NCI-H2196 (cell line): Measurements from ENCODE around the gene PSAT1.
"Not testable (repeated sequence)": the region's sequence is repeated elsewhere in the genome, so short reads cannot be mapped to it uniquely, and the experiment has no call there.

ENCODE experiments used
- DNase-seq: peaks from one replicate; lab custom pipeline; 2025; ENCODE audit not compliant: unreplicated experiment; lab: John Stamatoyannopoulos, UW

PSAT1 gene

DNA sequence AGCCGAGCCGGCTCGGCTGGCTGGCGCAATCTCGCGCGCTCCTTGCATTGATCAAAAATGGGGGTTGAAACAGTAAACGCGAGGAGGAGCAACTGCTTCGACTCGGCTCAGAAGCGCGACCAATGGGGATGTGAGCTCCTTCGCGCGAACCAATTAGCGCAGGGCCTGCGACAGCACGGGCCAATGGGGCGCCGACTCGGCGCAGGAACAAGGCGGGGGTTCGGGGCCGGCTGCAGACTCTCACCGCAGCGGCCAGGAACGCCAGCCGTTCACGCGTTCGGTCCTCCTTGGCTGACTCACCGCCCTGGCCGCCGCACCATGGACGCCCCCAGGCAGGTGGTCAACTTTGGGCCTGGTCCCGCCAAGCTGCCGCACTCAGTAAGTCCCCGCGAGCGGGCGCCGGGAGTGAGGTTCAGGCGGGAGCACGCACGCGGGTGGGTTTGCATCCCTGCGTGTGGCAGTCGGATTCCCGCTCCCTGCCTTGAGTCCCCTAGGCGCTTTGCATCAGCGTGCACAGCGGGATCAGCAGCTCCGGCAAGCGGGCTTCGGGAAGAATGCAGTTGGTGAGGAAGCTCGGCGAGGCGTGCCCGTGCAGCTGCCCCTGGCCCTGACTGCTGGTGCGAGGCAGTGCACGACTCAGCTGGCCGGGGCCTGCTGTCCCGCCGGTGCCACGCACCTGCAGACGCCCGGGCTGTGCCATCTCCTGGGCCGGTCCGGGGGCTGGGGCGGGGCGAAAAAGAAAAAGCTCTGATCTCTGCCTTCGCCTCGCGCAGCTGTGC is at the start of gene PSAT1:
TSS of gene PSAT1 (plus strand) at position 233 of the 779 bp plus-strand sequence. CDS start at position 319, 86 bp downstream.
- DNase-seq, result peak; percentile 95

DNA sequence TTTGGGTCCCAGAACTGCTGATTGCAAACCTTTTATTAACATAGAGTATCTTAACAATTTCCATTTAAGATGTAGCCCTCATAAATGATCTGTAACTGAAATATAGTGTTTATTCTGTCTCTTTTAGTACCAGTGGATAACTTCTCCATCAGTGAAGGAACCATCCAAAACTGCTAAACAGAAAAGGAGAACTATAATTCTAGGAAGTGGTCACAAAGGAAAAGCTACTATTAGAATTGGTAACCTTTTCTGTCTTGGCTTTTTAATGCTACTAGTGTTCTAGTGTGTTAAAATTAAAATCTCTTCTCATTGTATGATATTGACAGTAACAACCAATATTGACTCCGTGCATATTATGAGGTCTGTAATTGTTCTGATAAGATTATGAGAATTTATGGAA is 48.3 kb upstream of the PSAT1 start:
- no peak for DNase-seq

GRCh38 chr9:78249542-78249941 is 47.4 kb upstream of the PSAT1 start:
- no peak for DNase-seq

GRCh38 chr9:78252616-78253015 is 44.3 kb upstream of the PSAT1 start:
- no peak for DNase-seq

- DNase-seq, result no peak
Measured at GRCh38 chr9:78253285-78253684, 43.6 kb upstream of the PSAT1 start.

DNA sequence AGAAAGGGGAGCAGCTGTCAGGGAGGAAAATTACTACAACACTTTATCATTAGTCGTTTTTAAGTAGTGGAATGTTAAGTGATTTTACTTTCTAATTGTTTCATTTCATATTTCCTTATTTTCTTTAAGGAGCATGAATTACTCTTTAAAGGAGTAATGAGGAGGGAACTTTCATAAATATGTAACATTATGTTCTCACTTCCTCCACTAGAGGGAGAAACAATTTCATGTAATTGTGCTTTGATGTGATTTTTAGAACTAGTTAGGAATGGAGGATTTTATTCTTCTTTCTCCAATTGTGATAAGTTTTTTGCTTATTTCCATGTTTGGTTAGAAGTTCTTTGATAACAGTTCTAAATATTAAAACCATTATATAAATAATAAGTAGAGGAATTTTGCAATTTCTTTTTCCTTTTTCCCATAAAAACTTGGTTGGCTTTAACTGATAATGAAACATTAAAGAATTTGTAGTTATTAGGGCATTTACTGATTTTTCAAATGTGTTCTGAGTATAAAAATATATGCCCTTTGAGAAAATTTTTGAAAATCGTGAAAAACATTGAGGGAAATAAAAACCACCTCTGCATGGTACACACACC is 35.4 kb upstream of the PSAT1 start:
- DNase-seq, result peak; percentile 36

- no peak for DNase-seq
Measured at GRCh38 chr9:78262655-78263054, 34.3 kb upstream of the PSAT1 start.

DNA sequence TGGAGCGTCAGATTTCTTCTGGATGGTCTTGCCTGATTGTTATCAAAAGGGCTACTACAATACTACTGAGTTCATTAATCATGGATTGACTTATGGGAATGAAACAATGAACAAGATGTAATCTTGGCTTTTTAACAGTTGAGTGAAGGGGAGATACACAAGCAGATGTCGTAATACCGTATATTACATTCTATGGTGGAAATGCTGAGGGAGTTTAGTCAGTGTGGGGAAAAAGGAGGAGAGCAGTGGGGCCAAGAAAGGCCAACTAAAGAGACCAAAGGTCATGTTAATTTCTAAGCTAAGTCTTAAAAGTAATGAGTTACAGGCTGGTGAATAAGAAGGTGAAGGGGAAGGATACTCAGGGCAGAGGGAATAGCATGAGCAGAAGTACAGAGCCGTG is 29.0 kb upstream of the PSAT1 start:
- DNase-seq, result no peak

DNA sequence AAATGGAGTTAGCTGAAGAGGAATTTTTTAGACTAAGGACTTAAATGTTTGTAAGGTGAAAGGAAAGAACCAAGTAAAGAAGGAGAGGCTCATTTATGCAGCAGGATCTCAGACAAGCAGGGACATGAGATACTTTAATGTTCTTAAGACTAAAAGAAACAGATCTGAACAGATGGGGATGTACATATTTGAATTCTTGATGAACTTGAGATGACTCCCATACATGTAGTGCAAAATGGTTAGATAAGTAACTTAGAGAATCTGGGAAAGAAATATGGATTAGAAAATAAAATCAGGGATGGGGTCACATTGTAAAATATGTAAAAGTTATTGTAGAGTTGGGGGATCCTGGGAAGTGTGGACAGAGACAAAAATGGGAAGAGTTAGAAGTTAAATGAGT is 27.1 kb upstream of the PSAT1 start:
- no peak for DNase-seq

DNA sequence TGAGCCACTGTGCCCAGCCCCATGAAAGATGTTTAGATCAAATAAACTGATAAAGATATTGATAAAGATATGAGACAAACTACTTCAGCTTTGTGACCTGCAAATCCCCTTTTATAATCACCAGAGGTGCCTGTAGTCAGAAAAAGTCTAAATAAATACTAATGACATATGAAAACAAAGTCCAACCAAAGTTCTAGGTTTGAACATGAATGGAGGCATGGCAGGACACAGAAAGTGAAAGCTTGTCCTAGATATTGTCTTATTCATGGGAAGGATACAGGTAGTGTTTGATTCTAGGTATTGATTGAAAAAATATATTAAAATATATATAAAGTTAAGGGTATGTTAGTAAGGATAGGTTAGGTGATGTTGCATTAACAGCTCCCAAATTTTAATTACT is 24.6 kb upstream of the PSAT1 start:
- DNase-seq, result no peak

DNA sequence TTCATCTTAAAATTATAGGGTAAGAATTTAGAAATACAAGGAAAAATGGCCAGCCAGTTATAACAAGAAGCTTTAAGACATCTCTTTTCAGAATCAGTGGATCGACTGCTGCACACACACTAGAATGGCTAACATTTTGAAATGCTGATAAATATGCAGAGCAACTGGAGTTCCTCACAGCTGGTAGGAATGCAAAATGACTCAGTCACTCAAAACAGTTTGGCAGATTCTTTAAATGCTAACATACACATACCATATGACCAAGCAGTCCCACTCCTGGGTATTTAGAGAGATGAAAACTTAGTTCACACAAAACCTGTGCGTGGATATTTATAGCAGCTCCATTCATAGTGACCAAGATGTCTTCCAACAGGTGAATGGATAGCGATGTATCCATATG is 23.2 kb upstream of the PSAT1 start:
- DNase-seq, result no peak

DNA sequence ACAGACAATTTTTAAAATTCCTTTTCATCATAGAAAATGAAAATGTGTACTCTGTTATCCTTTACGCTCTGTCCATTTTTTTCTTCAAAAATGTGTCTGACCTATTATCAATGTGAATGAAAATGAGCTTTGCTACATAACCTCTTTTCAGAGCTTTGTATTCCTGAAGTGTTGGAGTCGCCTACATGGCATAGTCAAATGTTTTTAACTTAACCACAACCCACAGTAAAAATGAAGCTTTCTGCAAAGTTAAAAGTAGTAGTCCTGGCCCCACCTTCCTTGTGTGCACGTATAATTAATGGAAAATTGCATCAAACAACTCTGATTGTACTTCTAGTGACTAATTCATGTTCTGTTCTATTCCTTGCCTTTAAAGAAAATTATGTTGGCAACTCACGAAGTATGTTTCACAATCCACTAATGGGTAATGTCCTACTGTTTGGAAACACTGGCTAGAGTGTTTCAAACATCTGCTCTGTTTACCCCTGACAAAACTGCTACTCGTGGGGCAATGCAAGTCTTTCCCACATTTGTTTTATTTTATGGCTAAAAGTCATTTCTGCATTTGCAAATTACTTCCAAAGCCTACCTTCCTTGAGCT is 18.6 kb upstream of the PSAT1 start:
- no peak for DNase-seq

- DNase-seq, result no peak
Measured at GRCh38 chr9:78278801-78279200, 18.1 kb upstream of the PSAT1 start.

DNA sequence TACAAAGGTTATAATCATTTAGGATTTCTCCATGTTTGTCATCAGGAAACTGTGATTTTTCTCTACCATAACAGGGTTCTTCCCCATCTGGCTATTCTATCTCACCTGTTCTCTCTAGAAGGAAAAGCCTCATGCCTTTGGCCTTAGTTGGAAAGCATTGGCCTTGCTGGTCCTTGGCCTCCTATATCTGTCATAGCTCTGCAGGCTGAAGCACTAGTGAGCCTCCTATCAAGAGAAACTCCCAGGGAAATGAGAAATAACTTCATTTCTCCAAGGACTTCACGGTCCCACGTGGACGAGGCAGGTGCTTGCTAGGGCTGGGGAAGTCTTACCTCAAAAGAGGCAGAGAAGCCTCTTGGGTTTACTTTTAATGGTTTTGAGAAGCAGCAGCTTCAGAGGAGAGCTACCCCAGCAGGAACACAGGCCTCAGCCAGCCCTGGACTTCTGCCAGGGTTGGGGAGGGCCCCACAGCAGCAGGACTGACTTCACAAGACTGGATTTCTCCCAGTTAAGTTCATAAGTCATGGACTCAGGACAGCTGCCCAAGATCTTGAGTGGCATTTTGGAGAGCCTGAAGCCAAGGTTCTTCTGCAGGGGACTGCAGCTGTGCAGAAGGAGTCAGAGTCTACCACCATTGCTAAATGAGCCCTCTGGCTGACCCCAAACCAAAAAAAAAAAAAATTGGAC is 15.8 kb upstream of the PSAT1 start:
- no peak for DNase-seq

GRCh38 chr9:78284181-78284580 is 12.7 kb upstream of the PSAT1 start:
- DNase-seq, result not testable (repeated sequence)

- no peak for DNase-seq
Measured at GRCh38 chr9:78286125-78286524, 10.8 kb upstream of the PSAT1 start.

DNA sequence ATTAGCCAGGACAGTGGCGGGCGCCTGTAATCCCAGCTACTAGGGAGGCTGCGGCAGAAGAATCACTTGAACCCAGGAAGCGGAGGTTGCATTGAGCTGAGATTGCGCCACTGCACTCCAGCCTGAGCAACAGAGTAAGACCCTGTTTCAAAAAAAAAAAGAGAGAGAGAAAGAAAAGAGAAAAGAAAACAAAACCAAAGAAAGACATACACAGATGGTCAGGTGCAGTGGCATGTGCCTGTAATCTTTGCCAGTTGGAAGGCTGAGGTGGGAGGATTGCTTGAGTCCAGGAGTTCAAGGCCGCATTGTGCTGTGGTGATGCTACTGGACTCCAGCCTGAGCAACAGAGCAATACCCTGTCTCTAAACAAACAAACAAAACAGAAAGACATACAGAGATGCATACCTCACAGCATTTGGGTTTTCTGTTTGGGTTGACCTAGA is 10.0 kb upstream of the PSAT1 start:
- no peak for DNase-seq

DNA sequence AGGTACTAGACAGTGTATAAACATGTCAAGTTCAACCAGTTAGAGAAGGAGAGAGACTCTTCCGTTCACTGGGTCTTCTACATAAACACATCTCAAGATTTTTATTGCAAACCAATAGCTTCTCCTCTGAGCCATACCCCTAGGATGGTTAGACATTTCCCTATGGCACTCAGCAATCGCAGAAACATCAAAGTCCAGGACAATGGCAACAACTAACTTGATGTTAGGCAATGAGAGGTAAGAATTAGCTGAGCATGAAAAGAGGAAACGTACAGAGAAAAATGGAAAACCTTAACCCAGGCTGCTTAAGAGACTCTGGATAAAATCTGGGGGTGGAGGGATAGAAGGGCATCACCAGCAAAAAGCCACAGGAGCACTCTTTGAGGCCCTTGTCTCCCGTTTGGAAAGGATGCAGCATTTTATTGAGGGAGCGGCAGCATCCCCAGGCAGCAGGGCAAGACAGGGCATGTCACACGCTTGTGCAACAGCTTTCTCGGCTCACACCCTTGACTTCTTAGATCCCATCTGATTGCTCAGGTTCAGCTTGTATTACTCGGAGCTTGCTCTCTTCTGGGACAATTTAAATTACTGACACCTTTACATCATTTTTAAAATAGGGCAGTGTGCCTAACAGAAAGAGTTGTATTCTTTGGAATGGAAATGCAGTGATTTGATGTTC is 8.6 kb upstream of the PSAT1 start:
- DNase-seq, result no peak

- no peak for DNase-seq
Measured at GRCh38 chr9:78289474-78289873, 7.5 kb upstream of the PSAT1 start.

- DNase-seq, result no peak
Measured at GRCh38 chr9:78291240-78291925, 5.5 kb upstream of the PSAT1 start.

GRCh38 chr9:78292026-78292425 is 4.9 kb upstream of the PSAT1 start:
- DNase-seq, result no peak
